HUES48 (cell line): Measurements from ENCODE around the gene NFKBIZ.
"Not testable (repeated sequence)": the region's sequence is repeated elsewhere in the genome, so short reads cannot be mapped to it uniquely, and the experiment has no call there.

Source experiments
- H3K27ac ChIP-seq: one replicate; pipeline ENCODE4 v1.7.0; 2013; ENCODE audit warnings: low read depth, low read length, inconsistent platforms
- H3K27me3 ChIP-seq: 2 replicates; pipeline ENCODE4 v1.6.1; 2013; ENCODE audit warnings: mild to moderate bottlenecking, low read length; ENCODE audit not compliant: control insufficient read depth, insufficient read depth
- H3K36me3 ChIP-seq: 2 replicates; pipeline ENCODE4 v1.6.1; 2013; ENCODE audit warnings: low read length; ENCODE audit not compliant: control insufficient read depth, insufficient read depth
- H3K4me1 ChIP-seq: 2 replicates; pipeline ENCODE4 v1.6.1; 2013; ENCODE audit warnings: mild to moderate bottlenecking, low read length; ENCODE audit not compliant: control insufficient read depth, insufficient read depth
- H3K4me3 ChIP-seq: 2 replicates; pipeline ENCODE4 v1.5.1; 2013; ENCODE audit warnings: mild to moderate bottlenecking, low read depth, low read length
- H3K9ac ChIP-seq: 2 replicates; pipeline ENCODE4 v1.6.1; 2013; ENCODE audit warnings: mild to moderate bottlenecking, low read depth, low read length, moderate library complexity
- H3K9me3 ChIP-seq: 2 replicates; pipeline ENCODE4 v1.6.1; 2013; ENCODE audit warnings: low read length; ENCODE audit not compliant: control insufficient read depth, insufficient read depth

NFKBIZ gene

GRCh38 chr3:101879623-101880284, 30.4 kb downstream of the NFKBIZ start:
- no peak overlapping the region for H3K9ac ChIP-seq
- no peaks in the 10 kb centered on the region for H3K27me3 ChIP-seq
- H3K4me1 ChIP-seq = no peaks in the 10 kb centered on the region
- no peak overlapping the region for H3K4me3 ChIP-seq
- H3K9me3 ChIP-seq = no peaks in the 10 kb centered on the region
- no peak overlapping the region for H3K27ac ChIP-seq
- H3K36me3 ChIP-seq = no peaks in the 10 kb centered on the region

GRCh38 chr3:101884776-101885175, 35.5 kb downstream of the NFKBIZ start:
- H3K4me1 ChIP-seq = no peaks in the 10 kb centered on the region
- H3K4me3 ChIP-seq = no peak overlapping the region
- H3K9me3 ChIP-seq = no peaks in the 10 kb centered on the region
- no peak overlapping the region for H3K27ac ChIP-seq
- H3K36me3 ChIP-seq = no peaks in the 10 kb centered on the region
- H3K9ac ChIP-seq = no peak overlapping the region
- no peaks in the 10 kb centered on the region for H3K27me3 ChIP-seq

- not testable (repeated sequence) for H3K27me3 ChIP-seq, H3K9me3 ChIP-seq, H3K4me1 ChIP-seq, H3K4me3 ChIP-seq, H3K36me3 ChIP-seq, H3K27ac ChIP-seq, H3K9ac ChIP-seq
Measured at GRCh38 chr3:101885584-101885983, 36.3 kb downstream of the NFKBIZ start.

GRCh38 chr3:101886626-101887025, 37.3 kb downstream of the NFKBIZ start:
- Histone ChIP-seq H3K4me3 (no peak overlapping the region), H3K9ac (no peak overlapping the region), H3K27me3 (no peaks in the 10 kb centered on the region), H3K36me3 (no peaks in the 10 kb centered on the region), H3K9me3 (peaks cover 4% of the 10 kb centered on the region; the same call in 1 of the 2 replicates), H3K4me1 (no peaks in the 10 kb centered on the region), H3K27ac (no peak overlapping the region)

GRCh38 chr3:101888653-101889052, 39.3 kb downstream of the NFKBIZ start:
- Histone ChIP-seq H3K27me3 (no peaks in the 10 kb centered on the region), H3K36me3 (no peaks in the 10 kb centered on the region), H3K4me3 (no peak overlapping the region), H3K27ac (no peak overlapping the region), H3K9me3 (peaks cover 4% of the 10 kb centered on the region; the same call in 1 of the 2 replicates), H3K9ac (no peak overlapping the region), H3K4me1 (no peaks in the 10 kb centered on the region)

GRCh38 chr3:101890716-101891115, 41.4 kb downstream of the NFKBIZ start:
- Histone ChIP-seq H3K27me3 (no peaks in the 10 kb centered on the region), H3K4me3 (no peak overlapping the region), H3K4me1 (no peaks in the 10 kb centered on the region), H3K9ac (no peak overlapping the region), H3K36me3 (no peaks in the 10 kb centered on the region), H3K9me3 (peaks cover 4% of the 10 kb centered on the region; the same call in 1 of the 2 replicates), H3K27ac (no peak overlapping the region)

GRCh38 chr3:101892648-101893047, 43.3 kb downstream of the NFKBIZ start:
- H3K9me3 ChIP-seq = peaks cover 8% of the 10 kb centered on the region
- no peak overlapping the region for H3K27ac ChIP-seq
- H3K27me3 ChIP-seq = no peaks in the 10 kb centered on the region
- no peaks in the 10 kb centered on the region for H3K4me1 ChIP-seq
- no peak overlapping the region for H3K9ac ChIP-seq
- H3K36me3 ChIP-seq = no peaks in the 10 kb centered on the region
- no peak overlapping the region for H3K4me3 ChIP-seq

- no peak overlapping the region for H3K27ac ChIP-seq
- H3K36me3 ChIP-seq = no peaks in the 10 kb centered on the region
- H3K9me3 ChIP-seq = peaks cover 7% of the 10 kb centered on the region
- no peak overlapping the region for H3K4me3 ChIP-seq
- H3K27me3 ChIP-seq = no peaks in the 10 kb centered on the region
- no peak overlapping the region for H3K9ac ChIP-seq
- peaks cover 7% of the 10 kb centered on the region; the same call in 1 of the 2 replicates for H3K4me1 ChIP-seq
Measured at GRCh38 chr3:101896083-101896757, 46.9 kb downstream of the NFKBIZ start.

- Histone ChIP-seq H3K27me3 (no peaks in the 10 kb centered on the region), H3K36me3 (no peaks in the 10 kb centered on the region), H3K9ac (no peak overlapping the region), H3K9me3 (peaks cover 4% of the 10 kb centered on the region; the same call in 1 of the 2 replicates), H3K27ac (no peak overlapping the region), H3K4me3 (no peak overlapping the region), H3K4me1 (peaks cover 7% of the 10 kb centered on the region; the same call in 1 of the 2 replicates)
Measured at GRCh38 chr3:101897013-101897412, 47.7 kb downstream of the NFKBIZ start.

GRCh38 chr3:101898039-101898438, 48.7 kb downstream of the NFKBIZ start:
- H3K27ac ChIP-seq = no peak overlapping the region
- peaks cover 7% of the 10 kb centered on the region; the same call in 1 of the 2 replicates for H3K4me1 ChIP-seq
- no peaks in the 10 kb centered on the region for H3K36me3 ChIP-seq
- H3K4me3 ChIP-seq = no peak overlapping the region
- H3K9ac ChIP-seq = no peak overlapping the region
- H3K27me3 ChIP-seq = no peaks in the 10 kb centered on the region
- H3K9me3 ChIP-seq = peaks cover 4% of the 10 kb centered on the region; the same call in 1 of the 2 replicates

- no peaks in the 10 kb centered on the region for H3K36me3 ChIP-seq
- no peak overlapping the region for H3K27ac ChIP-seq
- peaks cover 4% of the 10 kb centered on the region; the same call in 1 of the 2 replicates for H3K9me3 ChIP-seq
- H3K4me1 ChIP-seq = peaks cover 7% of the 10 kb centered on the region; the same call in 1 of the 2 replicates
- H3K27me3 ChIP-seq = no peaks in the 10 kb centered on the region
- H3K9ac ChIP-seq = no peak overlapping the region
- no peak overlapping the region for H3K4me3 ChIP-seq
Measured at GRCh38 chr3:101898752-101899169, 49.4 kb downstream of the NFKBIZ start.
